Fibroblast of the aortic adventitia (primary cell): ENCODE data around the gene NUAK2. TPM values are rescaled to one million over a fixed set of nuclear protein-coding genes. Genes with fewer than 3 reads are reported as not detected.

Experiments
- DNase-seq: peaks from one replicate; pipeline ENCODE4 v3.0.0-alpha.2; 2010; ENCODE audit warnings: low read depth
- H3K4me3 ChIP-seq: 2 replicates; pipeline ENCODE4 v1.5.1; 2011; ENCODE audit warnings: low read depth, mild to moderate bottlenecking, control low read depth, low read length, moderate library complexity
- total RNA-seq: library from RNA; depleted of rRNA; stranded (reverse); fragments of >200 nt; gene quantifications from 2 replicates; pipeline ENCODE4 v1.2.3, GENCODE V29; 2012; ENCODE audit warnings: low replicate concordance
- TF ChIP-seq, protein P1 (sequence below): IDR thresholded peaks from 2 replicates; pipeline ENCODE4 v1.5.1; 2011; ENCODE audit warnings: mild to moderate bottlenecking, low read length, control low read depth, inconsistent platforms; ENCODE audit not compliant: insufficient read depth

Gene NUAK2
- total RNA-seq, 1 donor, result 2.9 TPM

DNA sequence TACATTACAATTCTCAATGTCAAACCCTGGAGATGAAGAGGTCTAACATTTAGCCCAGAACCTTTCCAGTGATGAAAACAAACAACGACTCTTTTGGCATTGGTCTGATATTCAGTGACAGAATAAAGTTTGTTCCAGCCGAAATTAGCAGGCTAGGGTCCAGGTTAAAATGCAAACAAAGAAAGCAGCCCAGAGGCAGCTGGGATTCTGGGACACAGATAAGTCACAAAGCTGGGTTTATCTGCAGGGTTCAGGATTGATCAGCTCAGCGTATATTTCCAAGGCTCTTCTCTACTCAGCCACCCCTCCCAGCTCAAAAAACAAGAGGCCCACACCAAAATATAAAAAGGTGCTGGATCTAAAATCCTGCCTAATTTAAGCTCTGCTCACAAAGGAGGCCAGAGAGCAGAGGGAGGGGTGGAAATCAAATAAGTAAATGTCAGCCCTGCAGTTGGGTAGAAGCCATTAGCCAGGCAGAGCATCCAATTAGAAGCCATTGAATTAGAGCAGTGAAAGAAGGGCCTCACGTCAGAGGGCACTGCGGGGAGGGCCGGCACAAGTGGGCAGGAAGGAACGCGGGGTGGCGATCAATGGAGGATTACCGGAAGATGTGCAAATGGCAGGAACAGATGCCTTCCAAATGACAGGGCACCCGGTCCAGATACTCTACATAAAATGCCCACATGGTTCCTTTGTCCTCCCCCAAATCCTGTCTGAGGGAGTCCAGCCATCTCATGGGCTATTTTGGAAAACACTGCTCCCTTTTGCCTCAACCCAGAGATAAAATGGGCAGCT is 38.4 kb upstream of the NUAK2 start:
- TF ChIP-seq, protein P1, sequence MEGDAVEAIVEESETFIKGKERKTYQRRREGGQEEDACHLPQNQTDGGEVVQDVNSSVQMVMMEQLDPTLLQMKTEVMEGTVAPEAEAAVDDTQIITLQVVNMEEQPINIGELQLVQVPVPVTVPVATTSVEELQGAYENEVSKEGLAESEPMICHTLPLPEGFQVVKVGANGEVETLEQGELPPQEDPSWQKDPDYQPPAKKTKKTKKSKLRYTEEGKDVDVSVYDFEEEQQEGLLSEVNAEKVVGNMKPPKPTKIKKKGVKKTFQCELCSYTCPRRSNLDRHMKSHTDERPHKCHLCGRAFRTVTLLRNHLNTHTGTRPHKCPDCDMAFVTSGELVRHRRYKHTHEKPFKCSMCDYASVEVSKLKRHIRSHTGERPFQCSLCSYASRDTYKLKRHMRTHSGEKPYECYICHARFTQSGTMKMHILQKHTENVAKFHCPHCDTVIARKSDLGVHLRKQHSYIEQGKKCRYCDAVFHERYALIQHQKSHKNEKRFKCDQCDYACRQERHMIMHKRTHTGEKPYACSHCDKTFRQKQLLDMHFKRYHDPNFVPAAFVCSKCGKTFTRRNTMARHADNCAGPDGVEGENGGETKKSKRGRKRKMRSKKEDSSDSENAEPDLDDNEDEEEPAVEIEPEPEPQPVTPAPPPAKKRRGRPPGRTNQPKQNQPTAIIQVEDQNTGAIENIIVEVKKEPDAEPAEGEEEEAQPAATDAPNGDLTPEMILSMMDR, result no peak
- H3K4me3 ChIP-seq, result no peak overlapping the region
- no peak for DNase-seq

DNA sequence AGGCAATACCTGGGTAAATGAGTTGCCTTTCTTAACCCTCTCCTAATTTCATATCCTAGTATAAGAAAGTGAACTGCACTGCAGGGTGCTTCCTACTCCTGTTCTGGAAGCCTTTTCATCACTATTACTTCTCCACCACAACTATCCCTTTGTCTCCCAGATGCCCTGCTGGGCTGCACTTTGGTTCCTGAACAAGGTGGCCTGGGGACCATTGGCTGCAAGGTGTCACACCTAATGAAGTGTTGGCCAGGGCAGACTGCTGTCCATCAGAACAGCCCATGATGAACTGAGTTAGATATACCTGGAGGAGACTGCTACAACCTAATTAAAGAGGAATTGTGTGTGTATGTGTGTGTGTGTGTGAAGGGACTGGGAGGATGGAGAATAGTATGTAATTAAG is 37.0 kb upstream of the NUAK2 start:
- TF ChIP-seq, protein P1, result no peak
- no peak overlapping the region for H3K4me3 ChIP-seq
- DNase-seq, result no peak

DNA sequence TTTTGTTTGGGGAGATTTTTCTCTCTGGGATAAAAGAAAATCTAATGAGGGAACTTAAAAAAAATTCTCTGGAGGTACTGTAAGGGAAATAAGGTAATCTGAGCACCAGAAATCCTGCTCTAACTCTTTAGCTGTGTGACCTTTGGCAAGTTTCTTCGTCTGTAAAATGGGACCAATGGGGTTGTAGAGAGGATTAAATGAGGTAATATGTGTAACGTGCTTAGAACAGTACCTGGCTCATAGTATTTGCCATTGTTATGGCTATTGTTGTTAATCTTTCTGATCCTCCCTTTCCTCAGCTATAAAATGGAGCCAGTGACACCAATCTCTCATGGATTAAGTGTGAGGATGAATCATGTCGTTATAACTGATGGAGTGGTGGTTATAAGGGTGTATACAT is 36.0 kb upstream of the NUAK2 start:
- TF ChIP-seq, protein P1, result no peak
- H3K4me3 ChIP-seq, result no peak overlapping the region
- no peak for DNase-seq

DNA sequence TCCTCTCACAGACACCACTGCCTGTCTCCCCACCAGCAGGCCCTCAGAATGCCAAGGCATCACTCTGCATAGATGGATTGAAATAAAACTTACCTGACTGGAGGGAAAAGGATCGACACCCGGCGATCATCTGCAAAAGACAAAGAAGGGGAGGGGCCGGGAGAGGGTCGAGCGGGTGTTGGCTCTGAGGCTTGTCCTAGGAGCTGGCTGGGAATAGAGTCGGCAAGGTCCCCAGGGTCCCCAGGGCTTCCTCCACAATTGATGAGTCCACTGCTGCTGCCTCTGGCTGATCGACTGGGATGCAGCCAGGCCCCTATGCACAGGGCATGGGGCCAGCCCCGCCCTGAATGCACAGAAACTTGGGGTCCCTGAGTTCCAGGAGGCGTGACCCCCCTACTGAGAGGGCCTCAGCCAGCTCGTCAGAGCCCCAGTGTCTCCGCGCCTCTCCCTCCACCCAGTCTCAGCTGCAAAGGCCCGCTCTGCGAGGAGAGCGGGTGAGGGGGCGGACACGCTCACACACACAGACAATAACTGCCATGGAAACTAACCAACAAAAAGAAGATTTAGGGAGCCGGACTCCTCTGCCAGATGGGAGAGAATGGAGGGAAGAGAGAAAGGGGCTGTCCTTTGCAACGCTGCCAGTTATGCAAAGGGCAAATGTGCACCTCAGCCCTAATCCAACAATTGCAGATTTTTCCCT is 35.0 kb upstream of the NUAK2 start, which contains the start of gene KLHDC8A:
Gene KLHDC8A (minus strand): TSS at position 483 of the 700 bp plus-strand sequence. CDS start 13,318 bp downstream, outside the sequence.
- H3K4me3 ChIP-seq, result no peak within 1 kb of the TSS
- DNase-seq, result no peak
- TF ChIP-seq, protein P1, result no peak

DNA sequence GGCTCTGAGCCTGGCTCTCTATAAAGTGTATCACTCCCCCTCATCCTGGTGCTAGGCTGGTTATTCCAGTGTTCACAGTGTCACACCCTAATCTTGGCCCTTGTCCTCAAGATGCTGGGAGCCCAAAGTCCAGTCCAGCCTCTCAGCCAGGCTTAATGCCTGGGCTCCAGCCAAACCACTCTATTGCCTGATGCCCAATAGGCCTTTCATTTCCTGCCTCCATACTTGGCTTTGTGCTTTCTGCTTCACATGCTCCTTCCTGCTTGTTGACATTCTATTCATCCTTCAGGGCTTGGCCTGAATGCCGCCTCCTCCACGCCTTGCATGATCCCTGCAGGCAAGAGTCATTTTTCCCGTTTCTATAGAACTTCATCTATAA is 33.5 kb upstream of the NUAK2 start:
- TF ChIP-seq, protein P1, result no peak
- DNase-seq, result peak; percentile 78
- no peak overlapping the region for H3K4me3 ChIP-seq

DNA sequence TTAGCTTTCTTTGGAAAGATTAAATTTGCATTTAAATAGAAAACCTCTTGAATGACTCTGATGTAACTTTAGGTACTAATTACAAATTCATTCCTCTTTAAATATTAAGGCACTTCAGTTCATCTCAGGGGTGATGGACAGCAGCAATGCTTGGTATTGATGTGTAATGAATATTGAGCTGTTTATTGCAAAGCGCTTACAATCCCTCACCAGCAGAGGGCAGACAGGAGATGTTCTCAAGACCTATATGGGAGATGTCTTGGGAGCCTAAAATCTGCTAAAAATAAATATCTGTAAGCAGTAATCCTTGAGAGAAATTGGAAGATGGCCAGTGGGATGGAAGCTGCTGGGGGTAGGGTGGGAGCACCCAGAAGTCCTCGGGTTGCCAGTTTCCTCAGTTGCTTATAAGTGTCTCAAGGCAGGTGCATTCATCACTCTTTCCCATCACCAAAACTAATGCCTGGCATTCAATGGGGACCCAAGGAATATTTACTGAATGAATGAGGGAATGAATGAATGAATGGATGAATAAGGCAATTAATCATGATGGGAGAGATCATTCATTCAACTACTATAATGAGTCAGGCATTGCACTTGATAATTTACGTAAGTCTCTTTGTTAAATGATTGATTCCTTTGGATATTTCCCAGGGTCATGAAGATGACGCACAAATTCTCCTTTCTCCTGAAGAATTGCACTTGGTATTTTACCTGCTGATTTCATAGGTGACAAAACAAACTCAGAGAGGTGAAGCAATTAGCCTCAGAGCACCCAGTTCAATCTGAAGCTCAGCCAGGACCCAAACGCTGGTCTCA is 32.9 kb upstream of the NUAK2 start:
- no peak overlapping the region for H3K4me3 ChIP-seq
- DNase-seq, result peak; percentile 86
- TF ChIP-seq, protein P1, result peak; percentile 92
